Measurements from ENCODE around the gene DEAF1. TPM values are rescaled to one million over a fixed set of nuclear protein-coding genes. Genes with fewer than 3 reads are reported as not detected.

The DEAF1 gene
- total and polyA plus RNA-seq, 10 of the 15 experiments (the other 5 are each of a cell fraction or from before 2014, with no cell fraction given), result 0.68 to 51.3 (median 25.9) TPM

DNA sequence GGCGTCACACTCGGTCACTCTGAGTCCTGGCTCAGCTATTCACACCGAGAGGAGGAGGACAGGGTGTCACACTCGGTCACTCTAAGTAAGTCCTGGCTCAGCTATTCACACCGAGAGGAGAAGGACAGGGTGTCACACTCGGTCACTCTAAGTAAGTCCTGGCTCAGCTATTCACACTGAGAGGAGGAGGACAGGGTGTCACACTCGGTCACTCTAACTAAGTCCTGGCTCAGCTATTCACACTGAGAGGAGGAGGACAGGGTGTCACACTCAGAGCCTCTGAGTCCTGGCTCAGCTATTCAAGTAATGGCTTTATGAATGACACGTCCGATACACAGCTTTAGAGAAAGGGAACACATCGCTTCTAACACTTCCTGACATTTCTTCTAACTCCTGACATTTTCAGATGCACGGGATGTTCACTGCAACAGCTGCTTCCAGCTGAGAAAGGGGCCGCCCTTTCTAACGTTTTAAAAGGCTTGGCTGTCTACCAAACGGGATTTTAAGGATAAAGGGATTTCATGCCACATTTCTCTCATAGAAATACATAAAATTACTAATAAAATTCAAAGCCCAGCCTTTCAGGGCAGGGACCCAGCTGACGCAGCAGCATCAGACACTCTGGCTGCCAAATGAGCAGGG is 29.8 kb downstream of the DEAF1 start:
- H3K9ac ChIP-seq (ENCODE audit: control insufficient read depth, insufficient read depth, low read length), result no peak overlapping the region
- POLR2A ChIA-PET, result no interaction called here
- H3K4me3 ChIP-seq, result no peak overlapping the region
- no peak overlapping the region for H3K4me2 ChIP-seq (ENCODE audit: control insufficient read depth, insufficient read depth)
- FAIRE-seq (no peak), ATAC-seq (no peak), DNase-seq (ENCODE audit: low read depth, low spot score) (no peak)
- peaks cover 5% of the 10 kb centered on the region for H3K4me1 ChIP-seq (ENCODE audit: control insufficient read depth, insufficient read depth, low read length)
- H4K20me1 ChIP-seq (ENCODE audit: control insufficient read depth, insufficient read depth), result no peaks in the 10 kb centered on the region
- no peak overlapping the region for H3K27ac ChIP-seq (ENCODE audit: control insufficient read depth, insufficient read depth)
- WGBS (ENCODE audit: insufficient coverage, insufficient replicate concordance, low lambda C conversion rate, missing lambda C conversion rate), result 90% methylated on average over 14 of the region's 15 CpGs
- CTCF ChIA-PET, result interaction anchor here (1.0 to 9.5 kb wide), 2 partner anchors 59 to 110 kb away, joined by 3 to 91 read pairs; no protein-coding TSS in a partner anchor
- no peaks in the 10 kb centered on the region for H3K27me3 ChIP-seq (replicated peaks in 1 of 2; ENCODE audit: control insufficient read depth in 2 of 2, insufficient read depth in 2 of 2, low read length in 1 of 2)
- no peak overlapping the region for H2AFZ ChIP-seq (ENCODE audit: control insufficient read depth, low read depth, low read length)
- TF ChIP-seq, protein P1, sequence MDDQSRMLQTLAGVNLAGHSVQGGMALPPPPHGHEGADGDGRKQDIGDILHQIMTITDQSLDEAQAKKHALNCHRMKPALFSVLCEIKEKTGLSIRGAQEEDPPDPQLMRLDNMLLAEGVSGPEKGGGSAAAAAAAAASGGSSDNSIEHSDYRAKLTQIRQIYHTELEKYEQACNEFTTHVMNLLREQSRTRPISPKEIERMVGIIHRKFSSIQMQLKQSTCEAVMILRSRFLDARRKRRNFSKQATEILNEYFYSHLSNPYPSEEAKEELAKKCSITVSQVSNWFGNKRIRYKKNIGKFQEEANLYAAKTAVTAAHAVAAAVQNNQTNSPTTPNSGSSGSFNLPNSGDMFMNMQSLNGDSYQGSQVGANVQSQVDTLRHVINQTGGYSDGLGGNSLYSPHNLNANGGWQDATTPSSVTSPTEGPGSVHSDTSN (IDR thresholded peaks at IDR 0.05; ENCODE audit: insufficient replicate concordance, low read depth, low read length), result peak; percentile 4
- TF ChIP-seq NFXL1 (IDR thresholded peaks at IDR 0.05; ENCODE audit: borderline replicate concordance), result no peak
- RAD21 ChIA-PET (ENCODE audit: unreplicated experiment), result no interaction called here
- no peaks in the 10 kb centered on the region for H3K79me2 ChIP-seq (ENCODE audit: control insufficient read depth, insufficient read depth, low read length)
- intact Hi-C loops (cut with micrococcal nuclease; ENCODE audit: unreplicated experiment), result no loop called here
- H3K9me3 ChIP-seq (replicated peaks; ENCODE audit: control insufficient read depth, insufficient read depth, low read length), result no peaks in the 10 kb centered on the region
- H3K36me3 ChIP-seq (ENCODE audit: control insufficient read depth in 2 of 2, insufficient read depth in 2 of 2, low read length in 1 of 2), result peaks cover 7 to 10% of the 10 kb centered on the region in 2 experiments; a peak in 3 of 4 replicates
- no TSS peak for BruUV-seq (replicated peaks)
- in situ Hi-C loops (cut with MboI), result loop anchor here (10.0 kb wide), 1 partner anchor 60 kb away; no protein-coding TSS in a partner anchor
- SMC1A ChIA-PET (ENCODE audit: uncharacterized antibody, unreplicated experiment), result no interaction called here

DNA sequence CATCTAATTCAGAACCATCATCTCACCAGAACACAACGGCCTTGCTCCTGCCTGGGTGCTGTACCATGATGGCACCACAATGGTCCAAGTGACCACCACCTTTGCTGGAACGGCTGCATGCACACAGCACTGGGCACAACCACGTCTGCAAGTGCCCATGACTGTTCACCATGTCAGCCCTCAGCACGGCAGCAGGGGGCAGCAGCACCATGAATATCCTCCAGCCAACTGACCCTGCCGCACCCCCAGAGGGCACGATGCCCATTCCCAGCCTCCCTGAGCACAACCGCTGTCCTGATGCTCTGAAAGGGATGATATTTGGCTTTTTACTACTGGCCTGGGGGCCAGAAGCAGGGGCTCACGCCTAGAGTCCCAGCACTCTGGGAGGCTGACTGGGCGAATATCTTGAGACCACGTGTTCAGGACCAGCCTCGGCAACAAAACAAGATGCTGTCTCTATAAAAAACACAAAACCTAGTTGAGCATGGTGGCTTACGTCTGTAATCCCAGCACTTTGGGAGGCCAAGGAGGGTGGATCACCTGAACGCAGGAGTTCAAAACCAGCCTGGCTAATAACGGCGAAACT is 32.2 kb downstream of the DEAF1 start:
- ChIA-PET RAD21 (ENCODE audit: unreplicated experiment) (interaction anchor here (0.6 to 3.1 kb wide), 3 partner anchors 59 to 106 kb away, joined by 3 to 15 read pairs (median 10); no protein-coding TSS in a partner anchor), POLR2A (no interaction called here), SMC1A (ENCODE audit: uncharacterized antibody, unreplicated experiment) (interaction anchor here (1.0 to 1.9 kb wide), 2 partner anchors 59 to 64 kb away, joined by 5 to 8 read pairs; no protein-coding TSS in a partner anchor), CTCF (interaction anchor here (0.9 to 9.5 kb wide), 7 partner anchors 11 to 62 kb away, joined by 3 to 91 read pairs (median 4); no protein-coding TSS in a partner anchor)
- Histone ChIP-seq H3K27me3 (replicated peaks in 1 of 2; ENCODE audit: control insufficient read depth in 2 of 2, insufficient read depth in 2 of 2, low read length in 1 of 2) (no peaks in the 10 kb centered on the region), H3K9ac (ENCODE audit: control insufficient read depth, insufficient read depth, low read length) (no peak overlapping the region), H3K4me1 (ENCODE audit: control insufficient read depth, insufficient read depth, low read length) (peaks cover 13% of the 10 kb centered on the region), H3K4me2 (ENCODE audit: control insufficient read depth, insufficient read depth) (no peak overlapping the region), H4K20me1 (ENCODE audit: control insufficient read depth, insufficient read depth) (no peaks in the 10 kb centered on the region), H3K79me2 (ENCODE audit: control insufficient read depth, insufficient read depth, low read length) (no peaks in the 10 kb centered on the region), H3K9me3 (replicated peaks; ENCODE audit: control insufficient read depth, insufficient read depth, low read length) (no peaks in the 10 kb centered on the region), H2AFZ (ENCODE audit: control insufficient read depth, low read depth, low read length) (no peak overlapping the region), H3K4me3 (no peak overlapping the region), H3K36me3 (ENCODE audit: control insufficient read depth in 2 of 2, insufficient read depth in 2 of 2, low read length in 1 of 2) (peaks cover 8 to 17% of the 10 kb centered on the region in 2 experiments; a peak in 3 of 4 replicates), H3K27ac (ENCODE audit: control insufficient read depth, insufficient read depth) (no peak overlapping the region)
- DNase-seq (ENCODE audit: low read depth, low spot score), result no peak
- no TSS peak for BruUV-seq (replicated peaks)
- 55% methylated on average over 15 of the region's 15 CpGs for WGBS (ENCODE audit: insufficient coverage, insufficient replicate concordance, low lambda C conversion rate, missing lambda C conversion rate)
- peak; percentile 96 for ATAC-seq
- in situ Hi-C loops (cut with MboI) (loop anchor here (10.0 kb wide), 1 partner anchor 62 kb away; no protein-coding TSS in a partner anchor), intact Hi-C loops (cut with micrococcal nuclease; ENCODE audit: unreplicated experiment) (loop anchor here (2.0 kb wide), 1 partner anchor 60 kb away; no protein-coding TSS in a partner anchor)
- FAIRE-seq, result no peak
- TF ChIP-seq NBN (IDR thresholded peaks at IDR 0.05) (no peak), NR2F1 (conservative IDR thresholded peaks at IDR 0.05) (peak; percentile 78), NR2C2 (IDR thresholded peaks at IDR 0.05; ENCODE audit: borderline replicate concordance, control insufficient read depth, insufficient read length, low read depth) (no peak), TAF1 (IDR thresholded peaks at IDR 0.05; ENCODE audit: borderline replicate concordance, low read depth, low read length) (no peak), YY1 (IDR thresholded peaks at IDR 0.05; ENCODE audit: low read depth, low read length) (peak; percentile 62), HDGF (IDR thresholded peaks at IDR 0.05) (no peak), RUNX3 (IDR thresholded peaks at IDR 0.05; ENCODE audit: low read length) (no peak)
- TF ChIP-seq, protein P2, sequence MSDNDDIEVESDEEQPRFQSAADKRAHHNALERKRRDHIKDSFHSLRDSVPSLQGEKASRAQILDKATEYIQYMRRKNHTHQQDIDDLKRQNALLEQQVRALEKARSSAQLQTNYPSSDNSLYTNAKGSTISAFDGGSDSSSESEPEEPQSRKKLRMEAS (IDR thresholded peaks at IDR 0.05; ENCODE audit: low read depth, low read length), result 0 out of 2 replicates have a peak, but pooled peaks have one; percentile 38
- TF ChIP-seq, protein P3, sequence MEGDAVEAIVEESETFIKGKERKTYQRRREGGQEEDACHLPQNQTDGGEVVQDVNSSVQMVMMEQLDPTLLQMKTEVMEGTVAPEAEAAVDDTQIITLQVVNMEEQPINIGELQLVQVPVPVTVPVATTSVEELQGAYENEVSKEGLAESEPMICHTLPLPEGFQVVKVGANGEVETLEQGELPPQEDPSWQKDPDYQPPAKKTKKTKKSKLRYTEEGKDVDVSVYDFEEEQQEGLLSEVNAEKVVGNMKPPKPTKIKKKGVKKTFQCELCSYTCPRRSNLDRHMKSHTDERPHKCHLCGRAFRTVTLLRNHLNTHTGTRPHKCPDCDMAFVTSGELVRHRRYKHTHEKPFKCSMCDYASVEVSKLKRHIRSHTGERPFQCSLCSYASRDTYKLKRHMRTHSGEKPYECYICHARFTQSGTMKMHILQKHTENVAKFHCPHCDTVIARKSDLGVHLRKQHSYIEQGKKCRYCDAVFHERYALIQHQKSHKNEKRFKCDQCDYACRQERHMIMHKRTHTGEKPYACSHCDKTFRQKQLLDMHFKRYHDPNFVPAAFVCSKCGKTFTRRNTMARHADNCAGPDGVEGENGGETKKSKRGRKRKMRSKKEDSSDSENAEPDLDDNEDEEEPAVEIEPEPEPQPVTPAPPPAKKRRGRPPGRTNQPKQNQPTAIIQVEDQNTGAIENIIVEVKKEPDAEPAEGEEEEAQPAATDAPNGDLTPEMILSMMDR (IDR thresholded peaks at IDR 0.05 in 2 of 3, conservative IDR thresholded peaks at IDR 0.05 in 1 of 3; ENCODE audit: control insufficient read depth in 2 of 3, extremely low read depth in 1 of 3, insufficient read depth in 1 of 3, low read depth in 3 of 3, low read length in 3 of 3), result peak; percentile 72 to 80 (median 75)

Data from GM12878 (cell line).